ENCODE data around the gene NUMA1.

- TF ChIP-seq EZH2phosphoT487 (IDR thresholded peaks at IDR 0.05; ENCODE audit: borderline replicate concordance, low read depth, low read length) (no peak), CTCF (conservative IDR thresholded peaks at IDR 0.05; ENCODE audit: low read length) (no peak)
These were observed 12.7 kb downstream of the NUMA1 start for GRCh38 chr11:72067676-72068075.

Data from OCI-LY7 (cell line).